Neuronal stem cell (in vitro differentiated cells): Measurements from ENCODE around the gene QDPR.

Source experiments
- DNase-seq: peaks from one replicate; pipeline ENCODE4 v3.0.0-alpha.2; 2013; ENCODE audit warnings: low spot score
- H2AFZ ChIP-seq: one replicate; pipeline ENCODE4 v1.6.1; 2013; ENCODE audit warnings: mild to moderate bottlenecking, low read length, inconsistent platforms
- H2AK5ac ChIP-seq: 2 replicates; pipeline ENCODE4 v1.6.1; 2013; ENCODE audit warnings: low read depth, mild to moderate bottlenecking, inconsistent platforms, low read length, moderate library complexity, mixed read lengths
- H2BK120ac ChIP-seq: 2 replicates; pipeline ENCODE4 v1.6.1; 2013; ENCODE audit warnings: low read depth, mild to moderate bottlenecking, inconsistent platforms, low read length, moderate library complexity, mixed read lengths
- H2BK12ac ChIP-seq: one replicate; pipeline ENCODE4 v1.6.1; 2013; ENCODE audit warnings: low read length, inconsistent platforms
- H2BK15ac ChIP-seq: 2 replicates; pipeline ENCODE4 v1.6.1; 2013; ENCODE audit warnings: mild to moderate bottlenecking, low read length, inconsistent platforms, mixed read lengths
- H2BK5ac ChIP-seq: one replicate; pipeline ENCODE4 v1.6.1; 2013; ENCODE audit warnings: inconsistent platforms, mild to moderate bottlenecking, low read length, moderate library complexity
- H3K14ac ChIP-seq: one replicate; pipeline ENCODE4 v1.6.1; 2013; ENCODE audit warnings: low read length, inconsistent platforms
- H3K18ac ChIP-seq: 2 replicates; pipeline ENCODE4 v1.6.1; 2013; ENCODE audit warnings: low read length, inconsistent platforms
- H3K23ac ChIP-seq: 2 replicates; pipeline ENCODE4 v1.6.1; 2013; ENCODE audit warnings: low read depth, mild to moderate bottlenecking, mixed read lengths, low read length, inconsistent platforms; ENCODE audit not compliant: poor library complexity
- H3K27ac ChIP-seq: replicated peaks from 3 replicates; pipeline ENCODE4 v1.5.1; 2013; ENCODE audit warnings: low read length, inconsistent platforms
- H3K27me3 ChIP-seq, 3 experiments: 2 replicates each; pipeline ENCODE4 v1.6.1; 2013; ENCODE audit warnings: low read length in 3 of 3, mild to moderate bottlenecking in 2 of 3, inconsistent platforms in 1 of 3, low read depth in 1 of 3, mixed read lengths in 1 of 3, moderate library complexity in 1 of 3; ENCODE audit not compliant: control insufficient read depth in 3 of 3, insufficient read depth in 3 of 3
- H3K36me3 ChIP-seq, 2 donors: replicated peaks in 1 of 2; 2 replicates each; pipeline ENCODE4 v1.6.1; 2013; ENCODE audit warnings: low read length in 2 of 2; ENCODE audit not compliant: control insufficient read depth in 2 of 2, insufficient read depth in 2 of 2
- H3K4ac ChIP-seq: 2 replicates; pipeline ENCODE4 v1.6.1; 2013; ENCODE audit warnings: inconsistent platforms, mild to moderate bottlenecking, low read length, moderate library complexity
- H3K4me1 ChIP-seq, 2 donors: 1 replicate in 1 of 2; 2 replicates in 1 of 2; pipeline ENCODE4 v1.6.1; 2013; ENCODE audit warnings: low read length in 2 of 2, low read depth in 1 of 2; ENCODE audit not compliant: control insufficient read depth in 2 of 2, insufficient read depth in 1 of 2
- H3K4me2 ChIP-seq: one replicate; pipeline ENCODE4 v1.6.1; 2013; ENCODE audit warnings: mild to moderate bottlenecking, low read length, inconsistent platforms; ENCODE audit not compliant: insufficient read depth, poor library complexity, severe bottlenecking
- H3K4me3 ChIP-seq, 2 donors: 2 replicates each; pipeline ENCODE4 v1.5.1; 2013; ENCODE audit warnings: low read length in 2 of 2, mild to moderate bottlenecking in 2 of 2, inconsistent platforms in 1 of 2, moderate library complexity in 1 of 2
- H3K79me1 ChIP-seq: one replicate; pipeline ENCODE4 v1.6.1; 2013; ENCODE audit warnings: low read depth, mild to moderate bottlenecking, inconsistent platforms, low read length, moderate library complexity
- H3K9ac ChIP-seq: one replicate; pipeline ENCODE4 v1.6.1; 2013; ENCODE audit warnings: mild to moderate bottlenecking, low read depth, low read length, inconsistent platforms; ENCODE audit not compliant: poor library complexity
- H3K9me3 ChIP-seq, 2 donors: replicated peaks in 1 of 2; 2 replicates each; pipeline versions ENCODE3 to v1.6.1; 2013; ENCODE audit warnings: low read length in 2 of 2, mild to moderate bottlenecking in 2 of 2, inconsistent platforms in 1 of 2, low read depth in 1 of 2, mixed read lengths in 1 of 2, moderate library complexity in 1 of 2; ENCODE audit not compliant: control insufficient read depth in 2 of 2, insufficient read depth in 1 of 2
- H4K8ac ChIP-seq: one replicate; pipeline ENCODE4 v1.6.1; 2013; ENCODE audit warnings: low read depth, mild to moderate bottlenecking, inconsistent platforms, low read length, moderate library complexity
- H4K91ac ChIP-seq: one replicate; pipeline ENCODE4 v1.6.1; 2013; ENCODE audit warnings: low read length, low read depth, mild to moderate bottlenecking, inconsistent platforms; ENCODE audit not compliant: poor library complexity
- WGBS, 2 donors: extraction: QIAGEN DNeasy Blood & Tissue Kit; methylation state at CpG; one replicate each; pipeline ENCODE4 v1.1.7; 2013; ENCODE audit warnings: missing lambda C conversion rate in 2 of 2, mixed read lengths in 1 of 2; ENCODE audit not compliant: insufficient read length in 2 of 2, insufficient replicate concordance in 1 of 2; ENCODE audit errors: extremely low coverage in 2 of 2; 5-methylcytosine and 5-hydroxymethylcytosine counted together

Gene QDPR

DNA sequence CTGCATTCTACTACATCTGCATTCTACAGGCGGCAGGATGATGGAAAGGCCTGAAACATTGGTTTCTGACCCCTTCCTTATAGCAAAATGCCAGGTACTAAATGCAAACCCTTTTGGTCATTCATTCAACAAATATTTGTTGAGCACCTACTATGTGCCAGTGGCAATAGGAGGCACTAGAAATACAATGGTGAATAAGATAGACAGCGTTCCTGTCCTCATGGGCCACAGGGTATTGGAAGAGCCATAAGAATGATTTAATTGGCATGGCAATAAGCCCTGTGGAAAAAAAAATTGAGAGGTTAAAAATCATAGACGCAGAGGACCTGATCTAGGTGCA, 47.8 kb upstream of the QDPR start:
- H3K27ac ChIP-seq: no peak overlapping the region

DNA sequence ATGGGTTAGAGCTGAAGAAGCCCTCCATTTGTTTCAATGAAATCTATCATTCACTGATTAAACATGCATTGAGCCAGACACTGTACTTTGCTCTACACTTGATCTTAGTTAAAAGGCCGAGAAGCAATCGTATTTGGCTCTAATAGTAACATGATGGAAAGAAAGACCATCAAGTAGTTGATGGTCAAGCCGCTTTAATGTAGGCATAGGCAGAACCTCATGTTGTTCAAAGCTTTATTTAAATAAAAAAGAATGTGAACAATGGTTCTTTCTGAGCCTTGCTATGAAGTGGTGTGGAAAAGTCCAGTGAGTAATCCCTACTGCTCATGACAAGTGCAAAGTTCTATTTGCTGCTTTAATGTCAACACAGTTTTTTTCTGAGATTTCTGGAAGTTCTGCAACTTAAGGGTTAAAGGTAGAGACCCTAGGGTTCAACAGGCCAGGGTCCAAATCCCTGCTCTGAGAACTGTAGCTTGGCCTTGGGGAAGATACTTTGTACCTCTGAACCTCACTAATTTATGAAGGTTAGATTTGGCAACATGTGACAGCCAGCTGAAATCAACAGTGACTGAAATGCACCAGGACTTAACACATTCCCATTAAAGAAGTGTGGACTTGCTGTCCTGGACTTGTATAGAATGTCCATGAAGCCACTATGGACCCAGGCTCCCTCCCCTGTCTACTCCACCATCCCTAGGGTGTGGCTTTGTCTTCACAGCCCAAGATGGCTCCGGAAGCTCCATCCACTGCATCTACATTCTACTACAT, 47.2 kb upstream of the QDPR start:
- peaks cover 0 to 14% (median 0%) of the 10 kb centered on the region in 3 experiments for H3K27me3 ChIP-seq
- no peaks in the 10 kb centered on the region for H3K9me3 ChIP-seq
- H4K91ac ChIP-seq: no peak overlapping the region
- H3K4ac ChIP-seq: no peak overlapping the region
- WGBS, 2 donors: no CpG with 5 or more reads among the region's 4 CpGs
- no peak overlapping the region for H2AK5ac ChIP-seq
- H2BK5ac ChIP-seq: no peak overlapping the region
- H3K4me3 ChIP-seq: no peak overlapping the region
- H3K9ac ChIP-seq: no peak overlapping the region
- H3K18ac ChIP-seq: no peak overlapping the region
- no peak overlapping the region for H3K23ac ChIP-seq
- no peak overlapping the region for H4K8ac ChIP-seq
- H3K36me3 ChIP-seq: no peaks in the 10 kb centered on the region
- no peak overlapping the region for H3K4me2 ChIP-seq
- no peaks in the 10 kb centered on the region for H3K4me1 ChIP-seq
- no peak overlapping the region for H2BK12ac ChIP-seq
- DNase-seq: no peak
- no peak overlapping the region for H3K14ac ChIP-seq
- no peak overlapping the region for H2BK120ac ChIP-seq
- H3K79me1 ChIP-seq: no peaks in the 10 kb centered on the region
- no peak overlapping the region for H2BK15ac ChIP-seq
- H3K27ac ChIP-seq: no peak overlapping the region
- H2AFZ ChIP-seq: no peak overlapping the region

More for the DNA sequence above, 47.8 kb upstream of the QDPR start:
- Histone ChIP-seq H4K8ac (no peak overlapping the region), H2BK15ac (no peak overlapping the region), H3K36me3 (no peaks in the 10 kb centered on the region), H3K9ac (no peak overlapping the region), H2BK12ac (no peak overlapping the region), H3K9me3 (no peaks in the 10 kb centered on the region), H2AFZ (no peak overlapping the region), H3K23ac (no peak overlapping the region), H3K79me1 (no peaks in the 10 kb centered on the region), H4K91ac (no peak overlapping the region), H3K4ac (no peak overlapping the region), H2BK120ac (no peak overlapping the region), H3K27me3 (peaks cover 0 to 13% (median 0%) of the 10 kb centered on the region in 3 experiments), H2BK5ac (no peak overlapping the region), H3K4me3 (no peak overlapping the region), H2AK5ac (no peak overlapping the region), H3K14ac (no peak overlapping the region), H3K18ac (no peak overlapping the region), H3K4me1 (no peaks in the 10 kb centered on the region), H3K4me2 (no peak overlapping the region)
- WGBS, 2 donors: no CpG with 5 or more reads among the region's 3 CpGs
- DNase-seq: no peak

DNA sequence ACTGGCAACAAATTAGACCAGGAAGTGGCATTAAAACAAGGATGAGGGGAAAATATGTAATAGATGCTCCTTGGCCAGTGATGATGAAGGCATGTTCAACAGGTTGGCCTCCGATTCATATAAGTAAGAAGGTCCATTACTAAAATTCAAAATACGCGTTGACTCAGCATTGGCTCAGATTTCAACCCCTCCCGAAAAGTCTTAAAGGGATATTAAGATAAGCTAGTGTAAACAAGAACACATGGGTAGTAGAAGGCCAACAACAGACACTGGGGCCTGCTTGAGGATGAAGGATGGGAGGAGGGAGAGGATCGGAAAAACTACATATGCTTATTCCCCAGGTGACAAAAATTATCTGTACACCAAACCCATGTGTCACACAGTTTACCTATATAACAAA, 46.0 kb upstream of the QDPR start:
- Histone ChIP-seq H2BK120ac (no peak overlapping the region), H3K27ac (no peak overlapping the region), H3K4me1 (no peaks in the 10 kb centered on the region), H2AFZ (no peak overlapping the region), H3K18ac (no peak overlapping the region), H3K9ac (no peak overlapping the region), H4K8ac (no peak overlapping the region), H3K27me3 (peaks cover 0 to 14% (median 0%) of the 10 kb centered on the region in 3 experiments), H2BK12ac (no peak overlapping the region), H2AK5ac (no peak overlapping the region), H2BK5ac (no peak overlapping the region), H4K91ac (no peak overlapping the region), H3K4me2 (no peak overlapping the region), H3K14ac (no peak overlapping the region), H3K9me3 (no peaks in the 10 kb centered on the region), H3K4ac (no peak overlapping the region), H2BK15ac (no peak overlapping the region), H3K4me3 (no peak overlapping the region), H3K36me3 (no peaks in the 10 kb centered on the region), H3K79me1 (no peaks in the 10 kb centered on the region), H3K23ac (no peak overlapping the region)
- no CpG with 5 or more reads among the region's 5 CpGs for WGBS, 2 donors
- DNase-seq: no peak

DNA sequence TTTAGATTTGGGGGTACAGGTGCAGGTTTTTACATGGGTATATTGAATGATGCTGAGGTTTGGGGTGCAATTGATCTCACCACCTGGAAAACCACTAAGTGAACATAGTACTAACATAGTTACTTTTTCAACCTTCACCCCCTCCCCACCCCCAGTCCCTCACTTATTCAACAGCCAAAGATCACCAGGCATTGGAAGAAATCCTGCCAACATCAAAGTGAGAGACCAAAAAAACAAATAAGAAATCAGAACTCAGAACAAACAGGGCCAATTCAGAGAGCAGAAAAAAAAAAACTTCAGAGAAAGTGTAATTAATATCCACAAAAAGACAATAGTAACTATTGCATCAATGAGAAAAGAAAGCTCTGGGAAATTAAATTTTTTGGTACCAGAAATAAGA, 44.6 kb upstream of the QDPR start:
- Histone ChIP-seq H2BK120ac (no peak overlapping the region), H3K9ac (no peak overlapping the region), H3K18ac (no peak overlapping the region), H3K27me3 (peaks cover 0 to 14% (median 0%) of the 10 kb centered on the region in 3 experiments), H3K4me2 (no peak overlapping the region), H3K4ac (no peak overlapping the region), H3K4me1 (peaks cover 0 to 3% of the 10 kb centered on the region in 2 donors), H3K36me3 (no peaks in the 10 kb centered on the region), H4K8ac (no peak overlapping the region), H3K14ac (no peak overlapping the region), H3K23ac (no peak overlapping the region), H3K79me1 (no peaks in the 10 kb centered on the region), H4K91ac (no peak overlapping the region), H2BK12ac (no peak overlapping the region), H2BK15ac (no peak overlapping the region), H3K4me3 (no peak overlapping the region), H2BK5ac (no peak overlapping the region), H2AK5ac (no peak overlapping the region), H3K27ac (no peak overlapping the region), H2AFZ (no peak overlapping the region), H3K9me3 (no peaks in the 10 kb centered on the region)
- DNase-seq: no peak
